Uterus (tissue), 2 donors: Measurements from ENCODE around the gene MARK2.

ENCODE experiments used
- POLR2A ChIP-seq, 2 donors: fragments of 450-650 bp; IDR thresholded peaks; one replicate each; pipeline ENCODE4 v1.6.1; 2016; ENCODE audit warnings: antibody characterized with exemption in 2 of 2, mild to moderate bottlenecking in 1 of 2, moderate library complexity in 1 of 2
- TF ChIP-seq, protein P1 (sequence below), 4 experiments: fragments of 200-600 bp in 2 of 4; fragments of 450-650 bp in 2 of 4; sonication (generic) in 2 of 4; IDR thresholded peaks; one replicate each; pipeline ENCODE4 v1.5.1; 2016 to 2019; ENCODE audit warnings: antibody characterized with exemption in 4 of 4, mild to moderate bottlenecking in 2 of 4, moderate library complexity in 1 of 4

DNA sequence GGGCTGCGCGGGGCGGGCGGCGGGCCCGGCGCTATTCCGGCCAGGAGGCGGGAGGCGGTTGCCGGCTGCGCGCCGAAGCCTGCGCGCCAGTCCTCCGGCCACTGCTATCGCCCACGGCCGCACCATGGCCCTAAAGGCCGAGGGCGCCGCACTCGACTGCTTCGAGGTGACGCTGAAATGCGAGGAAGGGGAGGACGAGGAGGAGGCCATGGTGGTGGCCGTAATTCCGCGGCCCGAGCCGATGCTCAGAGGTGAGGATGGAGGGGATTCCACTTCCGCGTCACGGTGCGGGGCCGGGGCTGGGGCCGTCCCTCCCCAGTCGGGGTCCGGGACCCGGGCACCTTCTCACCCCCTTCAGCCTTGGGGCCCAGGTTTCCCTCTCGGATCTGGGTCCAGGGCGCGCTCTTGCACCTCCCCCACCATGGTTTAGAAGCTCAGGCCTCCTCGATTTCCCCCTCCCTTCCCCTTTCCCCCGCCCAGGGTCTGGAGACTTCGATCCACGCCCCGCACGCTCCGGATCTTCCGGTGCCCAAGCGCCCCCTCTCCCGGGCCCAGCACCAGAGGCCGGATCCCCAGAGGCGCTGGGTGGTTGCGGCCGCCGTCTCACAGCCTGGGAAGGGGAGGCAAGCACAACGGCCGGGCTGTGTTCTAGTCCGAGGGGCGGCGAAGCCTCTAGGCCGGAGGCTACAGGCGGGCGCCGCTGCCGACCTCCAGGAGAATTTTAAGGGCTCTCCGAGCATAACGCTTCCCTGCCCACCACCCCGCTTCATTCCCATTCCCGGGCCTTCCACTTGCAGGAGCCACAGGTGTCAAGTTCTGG is 25.1 kb upstream of the MARK2 start:
- TF ChIP-seq, protein P1, sequence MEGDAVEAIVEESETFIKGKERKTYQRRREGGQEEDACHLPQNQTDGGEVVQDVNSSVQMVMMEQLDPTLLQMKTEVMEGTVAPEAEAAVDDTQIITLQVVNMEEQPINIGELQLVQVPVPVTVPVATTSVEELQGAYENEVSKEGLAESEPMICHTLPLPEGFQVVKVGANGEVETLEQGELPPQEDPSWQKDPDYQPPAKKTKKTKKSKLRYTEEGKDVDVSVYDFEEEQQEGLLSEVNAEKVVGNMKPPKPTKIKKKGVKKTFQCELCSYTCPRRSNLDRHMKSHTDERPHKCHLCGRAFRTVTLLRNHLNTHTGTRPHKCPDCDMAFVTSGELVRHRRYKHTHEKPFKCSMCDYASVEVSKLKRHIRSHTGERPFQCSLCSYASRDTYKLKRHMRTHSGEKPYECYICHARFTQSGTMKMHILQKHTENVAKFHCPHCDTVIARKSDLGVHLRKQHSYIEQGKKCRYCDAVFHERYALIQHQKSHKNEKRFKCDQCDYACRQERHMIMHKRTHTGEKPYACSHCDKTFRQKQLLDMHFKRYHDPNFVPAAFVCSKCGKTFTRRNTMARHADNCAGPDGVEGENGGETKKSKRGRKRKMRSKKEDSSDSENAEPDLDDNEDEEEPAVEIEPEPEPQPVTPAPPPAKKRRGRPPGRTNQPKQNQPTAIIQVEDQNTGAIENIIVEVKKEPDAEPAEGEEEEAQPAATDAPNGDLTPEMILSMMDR (IDR thresholded peaks at IDR 0.05), result no peak
- no peak for TF ChIP-seq POLR2A (IDR thresholded peaks at IDR 0.05)
